ENCODE data around the gene ARHGEF4.
"Not testable (repeated sequence)": the region's sequence is repeated elsewhere in the genome, so short reads cannot be mapped to it uniquely, and the experiment has no call there.

Gene ARHGEF4

DNA sequence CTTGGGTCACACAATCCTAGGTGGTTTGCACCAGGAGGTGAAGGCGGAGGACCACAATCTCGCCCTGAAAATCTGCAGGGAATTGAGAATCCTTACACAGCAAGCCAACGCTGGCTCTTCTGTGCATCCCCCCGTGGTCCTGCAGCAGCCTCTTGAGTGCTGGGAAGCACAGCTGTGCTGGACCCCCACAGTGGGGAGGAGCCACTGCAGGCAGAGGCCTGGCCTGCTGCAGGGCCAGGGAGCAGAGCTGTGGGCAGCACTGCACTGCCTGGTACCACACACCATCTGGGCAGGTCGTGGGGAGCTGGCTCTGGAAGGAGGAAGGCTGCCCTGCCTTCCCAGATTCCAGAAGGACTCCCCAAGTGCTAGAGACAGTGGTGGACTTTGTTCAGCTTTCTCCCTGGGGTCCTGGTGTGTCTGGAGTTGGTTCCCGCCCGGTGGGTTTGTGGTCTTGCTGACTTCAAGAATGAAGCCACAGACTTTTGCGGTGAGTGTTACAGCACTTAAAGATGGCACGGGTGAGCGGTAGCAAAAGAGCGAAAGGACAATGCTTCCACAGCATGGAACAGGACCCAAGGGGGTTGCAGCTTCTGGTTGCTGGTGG is 150.3 kb downstream of the ARHGEF4 start:
- DNase-seq, result no peak

DNA sequence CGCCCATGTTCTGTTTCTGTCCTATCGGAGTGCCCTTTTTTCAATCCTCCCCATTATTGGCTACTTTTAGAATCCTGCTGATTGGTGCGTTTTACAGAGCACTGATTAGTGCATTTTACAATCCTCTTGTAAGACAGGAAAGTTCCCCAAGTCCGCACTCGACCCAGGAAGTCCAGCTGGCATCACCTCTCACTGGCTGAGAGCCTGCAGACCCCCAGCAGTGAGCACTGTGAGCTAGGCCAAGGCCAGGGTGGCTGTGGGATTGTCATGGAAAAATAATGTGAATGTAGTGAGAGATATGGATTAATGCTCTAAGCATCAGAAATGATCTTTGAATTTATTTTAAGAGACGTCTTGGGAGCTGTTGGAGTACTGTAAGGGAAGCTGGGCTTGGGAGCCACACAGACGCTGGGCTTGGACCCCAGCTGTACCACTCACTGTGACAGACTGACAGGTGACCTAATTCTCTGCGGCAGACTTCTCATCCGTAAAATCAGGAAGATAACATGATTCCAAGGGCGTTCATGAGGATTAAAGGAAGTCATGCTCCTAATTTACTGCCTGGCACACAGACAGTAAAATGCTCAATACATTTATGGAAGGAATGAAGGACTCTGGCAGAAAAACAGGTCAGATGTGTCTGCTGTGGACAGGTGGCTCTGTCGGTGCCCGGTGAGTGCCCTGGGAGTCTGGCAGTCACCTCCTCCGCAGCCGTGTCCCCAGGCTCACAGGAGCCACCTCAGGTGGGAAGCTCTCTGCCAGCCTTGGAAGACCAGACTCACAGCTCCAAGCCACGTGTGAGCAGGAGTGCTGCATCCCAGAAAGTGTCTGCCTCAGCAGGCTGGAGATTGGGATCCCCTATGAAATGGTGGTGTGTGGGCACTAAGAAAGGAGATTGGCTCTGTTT is 151.1 kb downstream of the ARHGEF4 start:
- DNase-seq, result no peak

DNA sequence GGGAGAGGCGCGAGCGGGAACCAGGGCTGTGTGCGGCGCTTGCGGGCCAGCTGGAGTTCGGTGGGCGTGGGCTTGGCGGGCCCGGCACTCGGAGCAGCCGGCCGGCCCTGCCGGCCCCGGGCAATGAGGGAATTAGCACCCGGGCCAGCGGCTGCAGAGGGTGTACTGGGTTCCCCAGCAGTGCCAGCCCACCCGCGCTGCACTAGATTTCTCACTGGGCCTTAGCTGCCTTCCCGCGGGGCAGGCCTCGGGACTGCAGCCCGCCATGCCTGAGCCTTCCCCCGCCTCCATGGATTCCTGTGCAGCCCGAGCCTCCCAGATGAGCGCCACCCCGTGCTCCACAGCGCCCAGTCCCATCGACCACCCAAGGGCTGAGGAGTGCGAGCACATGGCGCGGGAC is 154.7 kb downstream of the ARHGEF4 start:
- DNase-seq, result not testable (repeated sequence)

DNA sequence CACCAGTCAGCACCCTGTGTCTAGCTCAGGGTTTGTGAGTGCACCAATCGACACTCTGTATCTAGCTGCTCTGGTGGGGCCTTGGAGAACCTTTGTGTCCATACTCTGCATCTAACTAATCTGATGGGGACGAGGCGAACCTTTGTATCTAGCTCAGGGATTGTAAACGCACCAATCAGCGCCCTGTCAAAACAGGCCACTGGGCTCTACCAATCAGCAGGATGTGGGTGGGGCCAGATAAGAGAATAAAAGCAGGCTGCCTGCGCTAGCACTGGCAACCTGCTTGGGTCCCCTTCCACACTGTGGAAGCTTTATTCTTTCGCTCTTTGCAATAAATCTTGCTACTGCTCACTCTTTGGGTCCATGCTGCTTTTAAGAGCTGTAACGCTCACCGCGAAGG is 155.3 kb downstream of the ARHGEF4 start:
- not testable (repeated sequence) for DNase-seq

DNA sequence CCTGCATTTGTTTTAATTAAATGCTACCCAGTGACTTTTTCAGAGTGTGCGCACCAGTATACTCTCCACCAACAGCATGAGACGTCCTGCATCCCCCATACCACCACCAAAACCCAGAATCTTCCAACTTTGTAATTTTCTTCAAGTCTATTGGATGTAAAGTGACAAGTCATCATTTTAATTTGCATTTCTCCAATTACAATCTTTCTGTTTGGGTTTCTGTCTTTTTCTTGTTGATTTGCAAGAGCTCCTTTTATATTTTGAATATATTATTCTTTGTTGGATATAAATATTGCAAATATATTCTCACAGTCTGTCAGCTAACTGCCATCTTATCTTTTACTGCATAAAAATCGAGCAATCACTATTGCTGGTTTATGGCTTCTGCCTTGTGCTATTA is 160.0 kb downstream of the ARHGEF4 start:
- DNase-seq, result no peak

DNA sequence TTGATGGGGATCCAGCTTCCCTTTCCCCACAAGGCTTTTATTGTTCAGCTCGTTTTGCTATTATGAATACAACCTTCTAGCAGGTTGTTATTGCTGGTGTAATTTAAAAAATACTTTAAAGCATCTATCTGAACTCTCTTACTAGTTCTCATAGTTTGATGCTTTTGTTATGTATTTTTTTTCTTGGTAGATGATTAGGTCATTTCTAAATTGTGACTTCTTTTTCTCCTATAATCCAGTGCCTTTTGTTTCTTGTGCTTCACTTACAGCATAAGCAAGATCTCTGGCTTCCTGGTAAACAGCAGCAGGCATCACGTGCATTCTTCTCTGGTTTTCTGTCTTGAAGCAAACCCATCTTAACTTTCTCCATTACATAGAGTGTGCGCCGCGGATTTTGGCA is 160.5 kb downstream of the ARHGEF4 start:
- no peak for DNase-seq

DNA sequence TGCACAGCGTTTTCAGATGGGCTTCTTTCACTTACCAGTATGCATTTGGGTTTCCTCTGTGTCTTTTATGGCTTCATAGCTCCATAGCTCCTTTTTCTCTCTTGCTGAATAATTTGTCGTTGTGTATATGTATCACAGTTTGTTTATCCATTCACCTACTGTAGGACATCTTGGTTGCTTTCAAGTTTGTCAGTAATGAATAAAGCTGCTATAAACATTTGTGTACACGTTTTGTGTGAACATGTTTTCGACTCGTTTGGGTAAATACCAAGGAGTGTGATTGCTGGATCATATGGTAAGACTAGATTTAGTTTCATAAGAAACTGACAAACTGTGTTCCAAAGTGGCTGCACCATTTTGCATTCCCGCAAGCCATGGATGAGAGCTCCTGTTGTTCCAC is 161.8 kb downstream of the ARHGEF4 start:
- no peak for DNase-seq

DNA sequence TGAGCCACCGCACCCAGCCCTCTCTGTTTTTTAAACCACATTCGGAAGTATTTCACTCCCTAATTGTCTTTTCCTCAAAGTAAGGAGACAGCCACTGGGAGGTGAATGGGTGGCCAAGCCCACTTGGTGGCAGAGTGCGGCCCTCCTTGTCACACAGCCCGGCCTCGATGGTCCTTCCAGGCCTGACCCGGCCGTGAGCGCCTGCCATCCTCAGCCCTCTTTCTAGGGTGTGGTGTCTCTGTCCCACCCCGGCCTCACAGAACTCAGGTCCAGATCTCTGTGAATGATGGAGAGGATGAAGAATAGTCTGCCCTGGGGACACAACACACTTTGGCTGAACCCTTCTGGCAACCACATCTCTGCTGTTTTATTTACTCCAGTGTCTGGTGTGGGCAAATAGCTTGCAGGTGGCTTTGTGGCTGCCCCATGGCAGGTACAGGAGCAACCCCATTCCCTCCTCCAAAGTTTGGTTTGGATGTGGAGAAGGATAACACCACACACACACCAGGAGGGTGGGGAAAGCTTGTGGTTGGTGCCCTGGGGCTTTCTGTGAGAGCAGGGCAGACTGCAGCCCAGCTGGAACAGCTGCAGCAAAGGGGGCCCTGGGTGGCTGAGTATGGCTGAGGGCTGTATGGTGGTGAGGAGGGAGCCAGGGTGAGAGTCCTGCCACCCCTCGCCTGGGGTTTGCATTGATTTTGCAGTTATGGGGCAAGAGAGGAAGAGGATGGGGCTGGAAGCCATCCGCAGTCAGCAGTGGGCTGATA is 167.9 kb downstream of the ARHGEF4 start:
- no peak for DNase-seq

DNA sequence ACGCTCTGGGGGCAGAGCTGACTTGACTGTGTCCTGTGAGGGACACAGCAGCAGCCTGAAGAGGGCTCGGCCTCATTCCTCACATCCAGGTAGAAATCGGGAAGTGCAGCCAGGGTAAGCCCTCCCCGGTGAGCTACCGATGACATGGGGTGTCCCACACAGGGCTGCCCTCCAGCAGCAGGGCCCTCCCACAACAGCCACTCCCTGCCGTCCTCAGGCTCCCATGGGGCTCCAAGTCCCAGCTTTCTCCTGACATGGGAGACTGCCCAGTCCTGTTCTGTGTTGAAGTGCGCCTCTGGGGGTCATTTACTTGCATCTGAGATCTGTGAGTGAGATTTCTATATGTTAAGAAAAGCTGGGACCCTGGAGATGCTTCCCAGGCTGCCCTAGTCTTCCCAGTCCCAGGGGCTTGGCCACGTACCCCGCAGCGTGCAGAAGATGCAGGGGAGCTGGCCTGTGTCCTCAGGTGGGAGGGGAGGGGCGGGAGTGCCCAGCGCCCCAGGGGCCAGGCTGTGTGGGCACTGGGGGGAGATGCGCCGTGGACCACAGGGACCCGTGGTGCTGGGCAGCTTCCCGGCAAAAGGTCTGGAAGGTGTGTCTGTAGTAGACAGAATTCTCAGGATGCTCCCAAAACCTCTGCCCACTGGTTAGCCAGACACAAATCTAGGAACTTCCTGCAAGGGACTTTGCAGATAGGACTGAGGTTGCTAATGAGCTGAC is 168.7 kb downstream of the ARHGEF4 start:
- no peak for DNase-seq

DNA sequence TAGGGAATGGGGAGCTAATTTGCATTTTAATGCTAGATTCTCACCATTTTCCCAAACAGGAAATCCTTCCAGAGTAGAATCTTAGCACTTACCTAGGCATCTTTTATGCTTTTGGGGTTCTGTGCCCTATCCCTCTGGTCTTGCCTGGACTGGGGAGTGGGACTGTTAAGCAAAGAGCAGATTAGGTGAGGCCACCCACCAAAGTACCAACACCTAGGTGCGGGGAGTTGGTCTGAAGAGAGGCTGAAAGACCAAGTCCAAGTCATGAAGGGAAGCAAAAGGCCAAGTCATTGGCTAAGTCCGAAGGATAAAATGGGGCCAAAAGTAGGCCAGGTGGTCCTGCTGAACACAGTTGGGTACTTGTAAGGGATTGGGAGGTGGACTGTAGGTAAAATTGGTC is 169.8 kb downstream of the ARHGEF4 start:
- DNase-seq, result no peak

DNA sequence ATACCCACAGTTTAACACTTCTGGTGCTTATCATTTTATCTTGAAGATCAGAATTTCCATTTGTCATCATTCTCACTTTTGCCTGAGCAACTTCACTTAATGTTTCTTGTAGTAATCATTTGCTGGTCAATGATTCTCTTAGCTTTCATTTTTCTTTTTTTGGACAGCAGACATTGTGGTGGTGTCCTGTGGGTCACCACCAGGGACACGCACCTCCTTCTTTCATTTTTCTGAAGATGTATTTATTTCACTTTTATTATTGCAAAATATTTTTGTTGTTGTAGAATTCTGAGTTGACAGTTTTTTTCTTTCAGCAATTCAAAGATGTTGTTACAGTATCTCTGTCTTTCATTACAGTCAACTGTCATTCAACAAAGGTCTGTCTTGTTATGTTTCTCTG is 172.3 kb downstream of the ARHGEF4 start:
- DNase-seq, result no peak

DNA sequence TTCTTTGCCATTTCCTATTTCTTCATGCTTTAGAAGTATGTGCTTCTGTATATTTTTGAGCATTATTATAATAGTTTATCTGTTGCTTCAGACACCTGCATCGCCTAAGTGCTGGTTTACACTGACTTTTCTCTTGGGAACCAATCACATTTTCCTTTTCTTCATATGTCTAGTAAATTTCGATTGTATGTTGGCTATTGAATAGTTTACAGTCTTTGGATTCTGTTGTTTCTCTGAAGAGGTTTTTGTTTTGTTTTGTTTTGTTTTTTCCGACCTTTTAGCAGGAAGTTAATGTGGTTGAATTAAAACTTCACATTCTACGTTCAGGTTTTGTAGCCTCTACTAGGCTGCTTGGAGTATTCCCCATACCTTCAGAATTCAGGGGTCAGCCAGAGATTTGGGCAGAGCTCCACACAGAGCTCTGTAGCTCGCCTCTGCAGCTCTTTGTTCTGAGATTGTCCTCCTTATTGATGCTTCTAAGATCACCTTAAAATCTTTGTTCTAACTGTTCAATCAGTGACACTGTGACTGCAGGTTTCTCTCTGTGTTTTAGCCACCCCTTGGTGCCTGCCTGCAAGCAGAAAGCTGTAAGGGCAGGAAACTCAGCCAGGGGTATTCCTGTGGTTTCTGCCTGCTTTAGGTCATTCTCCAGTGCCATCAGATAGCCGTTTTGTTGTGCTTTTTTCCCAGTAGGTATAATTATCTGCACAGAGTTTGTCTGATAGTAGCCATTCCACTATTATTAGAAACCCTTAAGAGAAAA is 173.2 kb downstream of the ARHGEF4 start:
- no peak for DNase-seq

DNA sequence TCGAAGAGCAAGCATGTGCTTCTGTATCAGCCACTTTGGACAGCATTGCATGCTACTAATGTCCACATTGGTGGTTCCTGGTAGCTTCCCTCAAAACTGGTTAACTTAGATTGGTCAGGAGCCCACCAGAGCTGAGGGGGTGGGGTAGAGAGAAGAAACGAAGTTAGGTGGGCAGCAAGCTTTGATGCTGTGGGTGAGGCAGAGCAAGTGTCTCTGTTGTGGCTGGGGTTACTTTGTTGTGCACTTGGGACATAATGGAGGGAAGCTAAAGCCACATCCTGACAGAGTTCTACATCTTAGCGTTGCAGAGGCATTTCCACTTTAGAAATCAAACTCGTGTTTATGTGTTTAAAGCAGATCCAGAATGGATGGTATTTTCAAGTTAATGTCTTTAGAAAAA is 173.9 kb downstream of the ARHGEF4 start:
- DNase-seq, result no peak

DNA sequence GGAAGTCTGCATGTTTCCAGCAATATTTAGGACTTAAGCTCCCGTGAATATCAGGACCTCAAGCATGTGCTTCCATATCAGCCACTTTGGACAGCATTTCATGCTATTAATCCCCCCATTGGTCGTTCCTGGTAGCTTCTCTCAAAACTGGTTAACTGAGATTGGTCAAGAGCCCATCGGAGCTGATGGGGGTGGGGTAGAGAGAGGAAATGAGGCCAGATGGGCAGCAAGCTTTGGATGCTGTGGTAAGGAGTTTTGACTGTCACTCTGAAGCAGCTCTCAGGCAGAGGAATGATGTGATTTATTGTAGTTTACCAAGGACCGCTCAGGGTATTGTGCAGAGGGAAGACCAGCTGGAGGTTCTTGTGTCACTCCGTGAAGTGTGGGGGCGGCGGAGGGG is 174.8 kb downstream of the ARHGEF4 start:
- DNase-seq, result no peak

DNA sequence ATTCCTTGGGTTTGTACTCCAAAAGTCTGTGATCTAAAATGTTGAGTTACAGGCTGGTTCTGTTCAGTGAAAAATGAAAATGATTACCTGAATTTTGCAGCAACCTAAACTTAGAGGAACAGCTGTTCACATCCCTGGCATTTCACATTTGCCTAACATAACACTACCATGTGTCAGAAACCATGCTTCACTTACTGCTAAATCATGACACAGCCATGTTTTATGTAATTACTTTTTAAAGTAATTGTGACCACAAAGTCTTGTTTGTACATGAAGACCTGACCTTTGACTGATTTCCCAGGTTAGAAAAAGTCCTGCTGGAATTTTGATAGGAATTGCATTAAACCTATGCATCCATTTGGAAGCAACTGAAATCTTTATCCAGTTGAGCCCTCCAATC is 177.4 kb downstream of the ARHGEF4 start:
- DNase-seq, result no peak

DNA sequence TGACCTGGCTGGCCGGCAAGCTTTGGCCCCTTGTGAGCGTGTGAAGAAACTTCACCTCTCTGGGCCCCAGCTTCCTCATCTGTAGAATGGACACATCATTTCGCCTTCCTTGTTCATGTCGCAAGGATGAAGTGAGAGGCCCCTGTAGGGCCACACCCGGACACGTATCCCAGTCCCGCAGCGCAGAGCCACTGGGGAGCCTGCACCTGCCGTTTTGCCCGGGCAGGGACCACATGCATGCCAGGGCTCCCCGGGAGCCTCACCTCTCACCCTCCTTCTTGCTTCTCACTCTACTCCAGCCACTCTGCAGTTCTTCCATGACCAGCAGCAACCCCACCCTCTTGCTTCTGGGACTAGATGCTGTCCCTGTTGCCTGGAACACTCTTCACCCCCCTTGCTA is 179.1 kb downstream of the ARHGEF4 start:
- no peak for DNase-seq

DNA sequence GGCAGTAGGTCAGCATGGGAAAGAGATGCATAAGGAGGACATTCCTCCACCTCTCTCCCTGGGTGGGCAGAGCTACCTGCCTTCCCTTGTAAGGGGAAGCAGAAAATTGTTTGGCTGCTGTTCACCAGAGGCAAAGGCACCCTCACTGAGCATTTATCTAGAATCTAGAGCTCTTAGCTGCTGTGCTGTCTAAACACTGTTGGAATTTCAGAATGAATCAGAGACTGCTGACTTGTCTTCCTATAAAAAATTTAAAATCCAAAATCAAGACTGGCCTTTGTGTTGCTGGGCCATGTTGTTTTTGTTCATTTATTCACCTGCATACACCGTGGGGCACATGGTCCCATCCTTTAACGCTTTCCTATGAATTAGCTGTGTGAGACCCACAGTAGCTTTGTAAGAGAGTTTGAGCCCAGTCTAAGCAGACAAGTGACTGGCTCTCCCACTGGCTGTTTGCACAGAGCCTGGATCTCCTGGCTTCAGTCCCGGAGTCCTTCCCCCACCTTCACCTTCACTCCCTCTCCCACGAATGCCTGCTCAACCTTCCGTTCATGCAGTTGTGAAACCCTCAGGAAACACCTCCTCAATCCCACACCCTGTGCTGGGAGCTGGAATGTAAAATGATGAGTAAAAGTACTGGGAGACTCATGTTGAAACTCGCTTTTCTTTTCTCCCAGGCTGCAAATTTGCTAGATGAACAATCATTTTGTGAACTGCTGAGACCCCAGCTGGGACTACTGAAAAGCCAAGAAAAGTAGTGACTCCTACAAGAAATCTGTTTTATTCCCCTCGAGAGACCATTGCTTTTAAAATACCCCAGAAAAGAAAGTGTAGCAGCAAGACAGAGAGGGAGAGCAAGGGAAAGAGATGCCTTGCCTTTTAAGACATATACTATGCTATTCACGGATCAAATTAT is 180.4 kb downstream of the ARHGEF4 start:
- no peak for DNase-seq

DNA sequence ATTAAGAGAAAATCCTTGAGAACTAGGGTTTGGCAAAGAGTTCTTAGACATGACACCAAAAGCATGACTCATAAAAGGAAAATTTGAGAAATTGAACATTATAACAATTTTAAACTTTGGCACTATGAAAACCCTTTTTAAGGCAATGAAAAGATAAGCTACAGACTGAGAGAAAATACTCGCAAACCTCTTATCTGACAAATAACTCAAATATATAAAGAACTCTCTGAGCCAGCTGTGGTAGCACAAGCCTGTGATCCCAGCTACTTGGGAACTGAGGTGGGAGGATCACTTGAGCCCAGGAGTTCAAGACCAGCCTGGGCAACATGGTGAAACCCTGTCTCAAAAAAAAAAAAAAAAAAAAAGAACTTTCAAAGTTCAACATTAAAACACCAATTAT is 186.0 kb downstream of the ARHGEF4 start:
- DNase-seq, result no peak

DNA sequence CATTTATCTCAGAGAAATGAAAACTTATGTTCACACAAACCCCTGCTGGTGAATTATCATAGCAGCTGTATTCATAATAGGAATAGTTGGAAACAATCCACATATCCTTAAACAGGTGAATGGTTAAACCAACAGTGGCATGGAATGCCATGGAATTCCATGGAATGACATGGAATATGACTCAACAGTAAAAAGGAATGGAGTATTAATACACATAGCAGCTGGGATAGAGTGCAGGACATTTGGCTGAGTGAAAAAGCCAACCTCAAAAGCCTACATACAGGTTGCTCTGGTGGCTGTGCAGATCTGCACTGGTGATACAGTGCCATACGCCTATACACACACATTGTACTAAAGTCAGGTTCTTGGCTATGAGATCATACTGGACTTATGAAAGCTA is 187.0 kb downstream of the ARHGEF4 start:
- DNase-seq, result no peak

DNA sequence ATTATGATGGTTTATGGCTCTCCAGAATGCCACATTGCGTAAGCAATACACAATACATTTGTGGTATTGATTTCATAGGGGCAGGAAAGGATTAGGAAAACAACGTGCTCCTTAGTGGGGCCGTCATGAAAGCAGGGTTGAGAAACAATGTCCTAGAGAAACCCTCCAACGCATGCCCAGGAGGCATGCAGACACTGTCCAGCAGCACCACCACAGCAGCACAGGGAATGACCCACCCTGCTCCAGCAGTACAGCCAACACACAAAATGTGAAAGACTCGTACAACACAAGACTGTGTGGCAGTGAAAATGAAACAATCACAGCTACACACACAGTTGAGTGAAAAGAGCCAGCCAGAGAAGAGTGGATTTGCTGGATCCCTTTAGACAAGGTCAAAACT is 190.2 kb downstream of the ARHGEF4 start:
- DNase-seq, result no peak
